Measurements from ENCODE around the gene OR2B2. TPM values are rescaled to one million over a fixed set of nuclear protein-coding genes. Genes with fewer than 3 reads are reported as not detected.

OR2B2 gene
- total RNA-seq (not detected), polyA plus RNA-seq (not detected)

GRCh38 chr6:27911956-27912446 lies at the start of gene OR2B2:
OR2B2 (minus strand) TSS chr6:27912396; CDS start chr6:27912319, 77 bp downstream.
- WGBS: 86% methylated on average over 2 of the region's 2 CpGs
- no peaks in the 10 kb centered on the region for H3K4me1 ChIP-seq (ENCODE audit: control insufficient read depth in 4 of 4, insufficient read depth in 4 of 4, low read length in 3 of 4)

GRCh38 chr6:27957516-27957915 lies 45.3 kb upstream of the OR2B2 start:
- no peak for DNase-seq (ENCODE audit: low spot score)
- Histone ChIP-seq H3K9ac (ENCODE audit: low read depth in 1 of 2, low read length in 2 of 2) (no peak overlapping the region), H3K9me3 (ENCODE audit: control insufficient read depth in 4 of 4, low read length in 3 of 4) (no peaks in the 10 kb centered on the region), H3K27me3 (ENCODE audit: control insufficient read depth in 4 of 4, insufficient read depth in 4 of 4, low read length in 3 of 4) (no peaks in the 10 kb centered on the region), H3K36me3 (ENCODE audit: control insufficient read depth in 4 of 4, insufficient read depth in 3 of 4, low read depth in 1 of 4, low read length in 3 of 4) (no peaks in the 10 kb centered on the region), H3K4me3 (ENCODE audit: low read depth in 1 of 3, low read length in 3 of 3) (no peak overlapping the region), H3K27ac (ENCODE audit: low read depth in 1 of 2, low read length in 2 of 2) (no peak overlapping the region), H3K4me1 (ENCODE audit: control insufficient read depth in 4 of 4, insufficient read depth in 4 of 4, low read length in 3 of 4) (no peaks in the 10 kb centered on the region)
- WGBS: 84% methylated on average over 4 of the region's 4 CpGs
- no peak for TF ChIP-seq TAF1 (conservative IDR thresholded peaks at IDR 0.05)
- no peak for TF ChIP-seq NR2F2 (IDR thresholded peaks at IDR 0.05)
- TF ChIP-seq, protein P1, sequence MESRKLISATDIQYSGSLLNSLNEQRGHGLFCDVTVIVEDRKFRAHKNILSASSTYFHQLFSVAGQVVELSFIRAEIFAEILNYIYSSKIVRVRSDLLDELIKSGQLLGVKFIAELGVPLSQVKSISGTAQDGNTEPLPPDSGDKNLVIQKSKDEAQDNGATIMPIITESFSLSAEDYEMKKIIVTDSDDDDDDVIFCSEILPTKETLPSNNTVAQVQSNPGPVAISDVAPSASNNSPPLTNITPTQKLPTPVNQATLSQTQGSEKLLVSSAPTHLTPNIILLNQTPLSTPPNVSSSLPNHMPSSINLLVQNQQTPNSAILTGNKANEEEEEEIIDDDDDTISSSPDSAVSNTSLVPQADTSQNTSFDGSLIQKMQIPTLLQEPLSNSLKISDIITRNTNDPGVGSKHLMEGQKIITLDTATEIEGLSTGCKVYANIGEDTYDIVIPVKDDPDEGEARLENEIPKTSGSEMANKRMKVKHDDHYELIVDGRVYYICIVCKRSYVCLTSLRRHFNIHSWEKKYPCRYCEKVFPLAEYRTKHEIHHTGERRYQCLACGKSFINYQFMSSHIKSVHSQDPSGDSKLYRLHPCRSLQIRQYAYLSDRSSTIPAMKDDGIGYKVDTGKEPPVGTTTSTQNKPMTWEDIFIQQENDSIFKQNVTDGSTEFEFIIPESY (IDR thresholded peaks at IDR 0.05): no peak

More at GRCh38 chr6:27911956-27912446, at the start of gene OR2B2:
- DNase-seq (ENCODE audit: low spot score): no peak
- Histone ChIP-seq H3K4me3 (ENCODE audit: low read depth in 1 of 3, low read length in 3 of 3) (no peak within 1 kb of the TSS), H3K36me3 (ENCODE audit: control insufficient read depth in 4 of 4, insufficient read depth in 3 of 4, low read depth in 1 of 4, low read length in 3 of 4) (no peaks in the 10 kb centered on the region), H3K9ac (ENCODE audit: low read depth in 1 of 2, low read length in 2 of 2) (no peak within 1 kb of the TSS), H3K9me3 (ENCODE audit: control insufficient read depth in 4 of 4, low read length in 3 of 4) (no peaks in the 10 kb centered on the region), H3K27ac (ENCODE audit: low read depth in 1 of 2, low read length in 2 of 2) (no peak within 1 kb of the TSS), H3K27me3 (ENCODE audit: control insufficient read depth in 4 of 4, insufficient read depth in 4 of 4, low read length in 3 of 4) (no peaks in the 10 kb centered on the region)
- TF ChIP-seq CTCF (IDR thresholded peaks at IDR 0.05; ENCODE audit: low read depth, low read length, missing input control) (no peak), HNF4A (conservative IDR thresholded peaks at IDR 0.05) (no peak), NR2F2 (IDR thresholded peaks at IDR 0.05) (no peak), GABPA (IDR thresholded peaks at IDR 0.05 in 1 of 2, conservative IDR thresholded peaks at IDR 0.05 in 1 of 2) (no peak)

DNA sequence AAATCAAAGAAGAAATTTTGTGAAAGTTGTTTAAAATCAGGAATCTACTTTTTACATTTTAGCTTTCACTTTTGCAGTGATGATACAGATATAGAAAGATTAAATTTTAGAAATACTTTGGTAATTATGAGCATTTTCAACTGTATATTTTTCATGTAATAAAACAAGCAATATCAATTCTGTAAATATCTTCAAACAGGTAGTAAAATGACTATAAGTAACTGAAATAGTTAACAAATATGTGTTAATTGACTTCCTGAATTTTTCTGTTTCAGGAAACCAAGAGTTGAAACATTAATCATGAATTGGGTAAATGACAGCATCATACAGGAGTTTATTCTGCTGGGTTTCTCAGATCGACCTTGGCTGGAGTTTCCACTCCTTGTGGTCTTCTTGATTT lies 44.7 kb upstream of the OR2B2 start, which contains the start of gene OR2B6:
OR2B6 (plus strand) TSS at position 301 of the 400 bp plus-strand sequence; CDS start at position 301, 0 bp downstream.
- Histone ChIP-seq H3K27me3 (ENCODE audit: control insufficient read depth in 4 of 4, insufficient read depth in 4 of 4, low read length in 3 of 4) (no peaks in the 10 kb centered on the region), H3K27ac (ENCODE audit: low read depth in 1 of 2, low read length in 2 of 2) (no peak within 1 kb of the TSS), H3K36me3 (ENCODE audit: control insufficient read depth in 4 of 4, insufficient read depth in 3 of 4, low read depth in 1 of 4, low read length in 3 of 4) (no peaks in the 10 kb centered on the region), H3K9me3 (ENCODE audit: control insufficient read depth in 4 of 4, low read length in 3 of 4) (no peaks in the 10 kb centered on the region), H3K4me1 (ENCODE audit: control insufficient read depth in 4 of 4, insufficient read depth in 4 of 4, low read length in 3 of 4) (no peaks in the 10 kb centered on the region), H3K4me3 (ENCODE audit: low read depth in 1 of 3, low read length in 3 of 3) (no peak within 1 kb of the TSS), H3K9ac (ENCODE audit: low read depth in 1 of 2, low read length in 2 of 2) (no peak within 1 kb of the TSS)
- TF ChIP-seq HNF4G (IDR thresholded peaks at IDR 0.05) (no peak), CTCF (IDR thresholded peaks at IDR 0.05; ENCODE audit: low read depth, low read length, missing input control) (no peak), NR2F2 (IDR thresholded peaks at IDR 0.05) (no peak)
- WGBS: 73% methylated on average over 1 of the region's 1 CpG
- DNase-seq (ENCODE audit: low spot score): no peak
